Esophagus muscularis mucosa (tissue), 4 donors: ENCODE measurements around the gene ATP13A3. TPM values are rescaled to one million over a fixed set of nuclear protein-coding genes. Genes with fewer than 3 reads are reported as not detected.

Experiments used
- DNase-seq: peaks from one replicate; pipeline ENCODE4 v3.0.0-alpha.2; 2017; ENCODE audit errors: extremely low spot score
- H3K27ac ChIP-seq, 4 donors: fragments of 200-600 bp; sonication (generic); replicated peaks in 1 of 4; 1 replicate in 3 of 4; 2 replicates in 1 of 4; pipeline ENCODE4 v1.5.1; 2016 to 2019; ENCODE audit warnings: mild to moderate bottlenecking in 1 of 4
- H3K27me3 ChIP-seq, 4 donors: fragments of 200-600 bp; sonication (generic); one replicate each; pipeline versions ENCODE4 v1.5.1 to v1.6.0; 2016 to 2019
- H3K36me3 ChIP-seq, 4 donors: fragments of 200-600 bp; sonication (generic); one replicate each; pipeline ENCODE4 v1.5.1; 2016 to 2019
- H3K4me1 ChIP-seq, 4 donors: fragments of 200-600 bp; sonication (generic); one replicate each; pipeline ENCODE4 v1.5.1; 2016 to 2019
- H3K4me3 ChIP-seq, 4 donors: fragments of 200-600 bp; sonication (generic); 1 replicate in 2 of 4; 2 replicates in 2 of 4; pipeline ENCODE4 v1.5.1; 2016 to 2019; ENCODE audit warnings: mild to moderate bottlenecking in 4 of 4, moderate library complexity in 1 of 4
- H3K9me3 ChIP-seq, 4 donors: fragments of 200-600 bp; sonication (generic); 1 replicate in 3 of 4; 2 replicates in 1 of 4; pipeline ENCODE4 v1.5.1; 2016 to 2019
- EP300 ChIP-seq: sonication (generic); formaldehyde crosslinking; IDR thresholded peaks from one replicate; pipeline ENCODE4 v1.6.1; 2017; ENCODE audit warnings: antibody characterized with exemption
- POLR2A ChIP-seq: fragments of 450-650 bp; IDR thresholded peaks from one replicate; pipeline ENCODE4 v1.6.1; 2017; ENCODE audit warnings: antibody characterized with exemption, moderate library complexity, mild to moderate bottlenecking, low read depth
- POLR2AphosphoS5 ChIP-seq, 2 donors: sonication (generic); formaldehyde crosslinking; IDR thresholded peaks; one replicate each; pipeline ENCODE4 v1.6.1; 2017; ENCODE audit warnings: antibody characterized with exemption in 2 of 2
- WGBS: methylation state at CpG from one replicate; pipeline ENCODE4 v1.1.5; 2018; 5-methylcytosine and 5-hydroxymethylcytosine counted together
- intact Hi-C: fragments of 100-400 bp; cut with DNase I; formaldehyde crosslinking; loops from one replicate; pipeline ENCODE4 v1.15.1; 2023
- total RNA-seq, 4 donors: library from RNA; depleted of rRNA; stranded (reverse); fragments of >200 nt; gene quantifications; one replicate each; pipeline versions ENCODE4 v1.1.0 to v1.2.1, GENCODE V29; 2016
- TF ChIP-seq, protein P1 (sequence below), 3 experiments: fragments of 200-600 bp in 2 of 3; fragments of 450-650 bp in 1 of 3; sonication (generic) in 2 of 3; IDR thresholded peaks; one replicate each; pipeline ENCODE4 v1.5.1; 2017 to 2019; ENCODE audit warnings: antibody characterized with exemption in 3 of 3, mild to moderate bottlenecking in 2 of 3, moderate library complexity in 1 of 3

Gene ATP13A3
- total RNA-seq, 4 donors from 2014 or later = 74.7 to 167 (median 91.0) TPM

DNA sequence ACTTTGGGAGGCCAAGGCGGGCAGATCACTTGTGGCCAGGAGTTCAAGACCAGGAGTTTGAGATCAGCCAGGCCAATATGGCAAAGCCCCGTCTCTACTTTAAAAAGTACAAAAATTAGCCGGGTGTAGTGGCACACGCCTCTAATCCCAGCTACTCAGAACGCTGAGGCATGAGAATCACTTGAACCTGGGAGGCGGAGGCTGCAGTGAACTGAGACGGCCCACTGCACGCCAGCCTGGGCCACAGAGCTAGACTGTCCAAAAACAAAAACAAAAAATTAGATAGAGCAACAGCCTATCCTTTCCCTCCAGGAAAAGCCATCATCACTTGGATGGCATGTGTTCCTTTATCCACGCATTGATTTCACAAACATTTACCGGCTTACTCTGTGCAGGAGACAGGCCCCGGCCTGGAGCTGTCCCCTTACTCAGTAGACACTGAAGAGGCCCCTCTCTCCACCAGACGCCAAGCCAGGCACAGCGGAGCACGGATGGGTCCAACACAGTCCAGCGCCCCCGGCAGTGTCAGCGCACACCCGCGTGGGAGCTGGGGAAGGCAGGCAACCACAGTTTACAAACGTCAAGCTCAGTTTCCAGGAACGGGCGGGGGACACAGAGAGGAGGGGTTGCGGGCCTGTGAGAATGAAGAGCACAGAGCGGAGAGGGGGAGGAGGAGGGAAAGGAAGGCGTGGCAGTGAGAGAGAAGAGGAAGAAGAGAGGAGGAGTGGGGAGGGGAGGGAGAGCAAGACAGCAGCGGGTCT lies 90.8 kb downstream of the ATP13A3 start:
- 55% methylated on average over 26 of the region's 26 CpGs for WGBS
- Histone ChIP-seq H3K27ac (peak overlapping the region in 1 of 4 donors; percentile 44), H3K36me3 (no peaks in the 10 kb centered on the region), H3K4me3 (peak overlapping the region; percentile 33 to 47 (median 38)), H3K9me3 (peaks cover 0 to 5% (median 0%) of the 10 kb centered on the region in 4 donors), H3K27me3 (peaks cover 0 to 42% (median 6%) of the 10 kb centered on the region in 4 donors), H3K4me1 (peaks cover 9 to 30% (median 26%) of the 10 kb centered on the region in 4 donors)
- intact Hi-C loops = no loop called here
- DNase-seq = no peak
- no peak for TF ChIP-seq POLR2A
- TF ChIP-seq POLR2AphosphoS5 (IDR thresholded peaks at IDR 0.05) = no peak
- TF ChIP-seq, protein P1, sequence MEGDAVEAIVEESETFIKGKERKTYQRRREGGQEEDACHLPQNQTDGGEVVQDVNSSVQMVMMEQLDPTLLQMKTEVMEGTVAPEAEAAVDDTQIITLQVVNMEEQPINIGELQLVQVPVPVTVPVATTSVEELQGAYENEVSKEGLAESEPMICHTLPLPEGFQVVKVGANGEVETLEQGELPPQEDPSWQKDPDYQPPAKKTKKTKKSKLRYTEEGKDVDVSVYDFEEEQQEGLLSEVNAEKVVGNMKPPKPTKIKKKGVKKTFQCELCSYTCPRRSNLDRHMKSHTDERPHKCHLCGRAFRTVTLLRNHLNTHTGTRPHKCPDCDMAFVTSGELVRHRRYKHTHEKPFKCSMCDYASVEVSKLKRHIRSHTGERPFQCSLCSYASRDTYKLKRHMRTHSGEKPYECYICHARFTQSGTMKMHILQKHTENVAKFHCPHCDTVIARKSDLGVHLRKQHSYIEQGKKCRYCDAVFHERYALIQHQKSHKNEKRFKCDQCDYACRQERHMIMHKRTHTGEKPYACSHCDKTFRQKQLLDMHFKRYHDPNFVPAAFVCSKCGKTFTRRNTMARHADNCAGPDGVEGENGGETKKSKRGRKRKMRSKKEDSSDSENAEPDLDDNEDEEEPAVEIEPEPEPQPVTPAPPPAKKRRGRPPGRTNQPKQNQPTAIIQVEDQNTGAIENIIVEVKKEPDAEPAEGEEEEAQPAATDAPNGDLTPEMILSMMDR (IDR thresholded peaks at IDR 0.05) = no peak
- no peak for TF ChIP-seq EP300

DNA sequence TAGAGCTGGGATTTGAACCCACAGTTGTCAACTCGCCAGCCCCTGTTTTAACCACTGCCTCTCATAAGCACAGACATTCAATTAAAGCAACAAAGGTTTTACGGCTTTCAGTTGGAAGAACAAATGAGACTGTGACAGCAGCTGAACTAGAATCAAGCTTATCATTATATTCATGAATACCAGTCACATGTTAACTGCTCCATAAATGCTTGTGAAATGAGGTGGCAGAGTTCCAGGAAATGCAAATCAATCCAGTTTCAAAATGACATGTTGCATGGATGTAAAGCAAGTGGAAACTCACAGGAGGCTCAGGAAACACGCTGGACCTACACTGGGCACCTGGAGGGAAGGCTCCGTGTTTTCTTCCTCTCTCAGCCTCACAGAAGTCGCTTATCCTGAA lies 91.6 kb downstream of the ATP13A3 start:
- H3K36me3 ChIP-seq = no peaks in the 10 kb centered on the region
- peaks cover 9 to 30% (median 26%) of the 10 kb centered on the region in 4 donors for H3K4me1 ChIP-seq
- no peak overlapping the region for H3K4me3 ChIP-seq
- H3K9me3 ChIP-seq = peaks cover 0 to 9% (median 0%) of the 10 kb centered on the region in 4 donors
- TF ChIP-seq, protein P1 (IDR thresholded peaks at IDR 0.05) = no peak
- TF ChIP-seq POLR2AphosphoS5 (IDR thresholded peaks at IDR 0.05) (no peak), POLR2A (no peak), EP300 (no peak)
- H3K27ac ChIP-seq = no peak overlapping the region
- DNase-seq = no peak
- peaks cover 0 to 42% (median 6%) of the 10 kb centered on the region in 4 donors for H3K27me3 ChIP-seq
- 94% methylated on average over 5 of the region's 5 CpGs for WGBS
- intact Hi-C loops = no loop called here

DNA sequence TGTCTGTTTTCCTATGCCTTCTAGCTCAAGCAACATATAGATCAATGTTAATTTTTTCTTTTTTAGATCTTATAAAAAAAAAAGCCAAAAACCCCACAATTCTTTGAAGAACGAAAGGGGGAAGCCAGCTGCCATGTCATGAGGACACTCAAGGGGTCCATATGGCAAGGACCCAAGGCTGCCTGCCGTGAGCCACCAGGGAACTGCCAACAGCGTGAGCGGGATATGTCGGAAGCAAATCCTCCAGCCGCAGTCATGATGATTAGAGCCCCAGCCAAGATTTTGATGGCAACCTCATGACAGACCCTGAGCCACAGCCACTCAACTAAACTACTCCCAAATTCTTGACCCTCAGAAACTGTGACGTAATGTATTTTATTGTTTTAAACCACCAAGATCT lies 94.2 kb downstream of the ATP13A3 start:
- no peak for TF ChIP-seq POLR2A
- TF ChIP-seq, protein P1 (IDR thresholded peaks at IDR 0.05) = no peak
- no peak overlapping the region for H3K4me3 ChIP-seq
- H3K9me3 ChIP-seq = peaks cover 0 to 9% (median 0%) of the 10 kb centered on the region in 4 donors
- WGBS = 90% methylated on average over 7 of the region's 7 CpGs
- H3K4me1 ChIP-seq = peaks cover 4 to 20% (median 15%) of the 10 kb centered on the region in 4 donors
- H3K27ac ChIP-seq = no peak overlapping the region
- no peak for DNase-seq
- intact Hi-C loops = no loop called here
- H3K36me3 ChIP-seq = no peaks in the 10 kb centered on the region
- peaks cover 0 to 25% (median 3%) of the 10 kb centered on the region in 4 donors for H3K27me3 ChIP-seq

DNA sequence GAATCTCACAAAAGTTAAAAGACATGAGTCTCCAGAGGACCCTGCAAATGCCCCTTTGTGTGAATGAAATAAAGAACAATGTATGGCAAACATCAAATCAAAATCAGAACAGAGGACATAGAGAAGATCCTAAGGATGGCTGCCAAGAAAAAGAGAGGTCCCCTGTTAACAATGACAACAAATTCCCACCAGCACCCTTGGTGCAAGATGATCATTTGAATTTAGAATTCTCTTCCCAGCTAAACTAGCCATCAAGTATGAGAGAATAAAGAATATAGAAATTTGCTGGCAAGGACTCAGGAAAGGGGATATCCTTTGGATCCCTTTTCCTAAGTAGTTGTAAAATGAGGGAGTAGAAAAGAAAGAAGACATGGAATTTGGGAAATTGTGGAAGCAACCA lies 96.0 kb downstream of the ATP13A3 start:
- H3K4me1 ChIP-seq = peaks cover 0 to 2% (median under 1%) of the 10 kb centered on the region in 4 donors

More for the DNA sequence above, 96.0 kb downstream of the ATP13A3 start:
- TF ChIP-seq, protein P1 (IDR thresholded peaks at IDR 0.05) = no peak
- TF ChIP-seq EP300 (no peak), POLR2A (no peak), POLR2AphosphoS5 (IDR thresholded peaks at IDR 0.05) (no peak)
- peaks cover 0 to 8% (median 0%) of the 10 kb centered on the region in 4 donors for H3K27me3 ChIP-seq
- no peak overlapping the region for H3K4me3 ChIP-seq
- H3K36me3 ChIP-seq = no peaks in the 10 kb centered on the region
- intact Hi-C loops = no loop called here
- H3K9me3 ChIP-seq = peaks cover 0 to 9% (median 0%) of the 10 kb centered on the region in 4 donors
- DNase-seq = no peak
- H3K27ac ChIP-seq = no peak overlapping the region
